ENCODE results near the gene TSNAX.
"Not testable (repeated sequence)": the region's sequence is repeated elsewhere in the genome, so short reads cannot be mapped to it uniquely, and the experiment has no call there.

The TSNAX gene

DNA sequence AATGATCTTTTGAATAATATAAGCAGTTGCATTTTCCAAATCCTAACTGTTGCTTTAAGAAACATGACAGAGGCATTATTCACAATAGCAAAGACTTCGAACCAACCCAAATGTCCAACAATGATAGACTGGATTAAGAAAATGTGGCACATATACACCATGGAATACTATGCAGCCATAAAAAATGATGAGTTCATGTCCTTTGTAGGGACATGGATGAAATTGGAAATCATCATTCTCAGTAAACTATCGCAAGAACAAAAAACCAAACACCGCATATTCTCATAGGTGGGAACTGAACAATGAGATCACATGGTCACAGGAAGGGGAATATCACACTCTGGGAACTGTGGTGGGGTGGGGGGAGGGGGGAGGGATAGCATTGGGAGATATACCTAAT, 41.8 kb downstream of the TSNAX start:
- H4K8ac ChIP-seq (ENCODE audit: low read length); H3K4me1 ChIP-seq (ENCODE audit: control insufficient read depth, insufficient read depth, low read depth, low read length); H2BK15ac ChIP-seq (ENCODE audit: low read depth, poor library complexity, severe bottlenecking); H2AK5ac ChIP-seq (ENCODE audit: low read length, severe bottlenecking); H3K23ac ChIP-seq (ENCODE audit: low read length in 2 of 2); H2BK12ac ChIP-seq (ENCODE audit: low read length in 2 of 2); DNase-seq; H3K18ac ChIP-seq (ENCODE audit: low read depth in 1 of 2, low read length in 2 of 2); H2BK5ac ChIP-seq (ENCODE audit: low read depth, low read length, poor library complexity, severe bottlenecking); H3K14ac ChIP-seq (ENCODE audit: low read length in 2 of 2); H3K79me1 ChIP-seq (replicated peaks; ENCODE audit: low read length, poor library complexity, severe bottlenecking); H3K9ac ChIP-seq (ENCODE audit: low read length); H3K4me3 ChIP-seq (ENCODE audit: insufficient read depth in 1 of 2, low read depth in 1 of 2, low read length in 2 of 2); H2AFZ ChIP-seq (ENCODE audit: low read depth, low read length); H3K9me3 ChIP-seq (ENCODE audit: control insufficient read depth, low read length); H3K4me2 ChIP-seq (ENCODE audit: low read length, poor library complexity, severe bottlenecking); H2BK120ac ChIP-seq (ENCODE audit: low read depth, low read length); H3K4ac ChIP-seq (ENCODE audit: low read depth in 1 of 2, low read length in 2 of 2); H3K27me3 ChIP-seq (ENCODE audit: control insufficient read depth in 1 of 2, insufficient read depth in 1 of 2, low read length in 2 of 2); H3K27ac ChIP-seq (ENCODE audit: low read length, poor library complexity, severe bottlenecking); H4K91ac ChIP-seq (ENCODE audit: low read length): not testable (repeated sequence)
- H3K36me3 ChIP-seq (ENCODE audit: control insufficient read depth in 1 of 2, insufficient read depth in 2 of 2, low read depth in 1 of 2, low read length in 2 of 2): peaks cover 3 to 18% of the 10 kb centered on the region in 2 experiments
- 100% methylated on average over 1 of the region's 3 CpGs for WGBS

DNA sequence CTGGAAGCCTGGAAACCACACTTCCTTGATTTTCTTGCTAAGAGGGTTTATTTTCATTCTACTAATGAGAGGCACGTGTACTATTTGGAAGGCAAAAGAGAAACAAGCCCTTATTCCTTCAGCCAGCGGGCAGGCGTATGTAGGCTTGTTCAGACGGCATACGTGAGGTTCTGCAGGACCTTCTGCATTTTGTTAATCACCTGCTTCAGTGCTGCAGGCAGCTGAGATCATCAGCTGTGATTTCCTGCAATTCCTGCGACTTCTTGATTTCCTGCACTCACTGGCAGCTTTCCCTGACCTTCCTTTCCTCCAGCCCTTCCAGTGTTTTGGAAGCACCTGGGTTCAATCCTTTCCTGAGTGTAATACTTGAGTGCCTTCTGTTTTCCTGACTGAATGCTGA, 43.4 kb downstream of the TSNAX start:
- no peak overlapping the region for H2AK5ac ChIP-seq (ENCODE audit: low read length, severe bottlenecking)
- H2BK5ac ChIP-seq (ENCODE audit: low read depth, low read length, poor library complexity, severe bottlenecking): no peak overlapping the region
- H2AFZ ChIP-seq (ENCODE audit: low read depth, low read length): no peak overlapping the region
- H2BK12ac ChIP-seq (ENCODE audit: low read length in 2 of 2): no peak overlapping the region
- no peaks in the 10 kb centered on the region for H3K79me1 ChIP-seq (replicated peaks; ENCODE audit: low read length, poor library complexity, severe bottlenecking)
- no peak for DNase-seq
- no peak overlapping the region for H3K4me2 ChIP-seq (ENCODE audit: low read length, poor library complexity, severe bottlenecking)
- no peak overlapping the region for H3K23ac ChIP-seq (ENCODE audit: low read length in 2 of 2)
- no peak overlapping the region for H2BK120ac ChIP-seq (ENCODE audit: low read depth, low read length)
- H3K4me1 ChIP-seq (ENCODE audit: control insufficient read depth, insufficient read depth, low read depth, low read length): no peaks in the 10 kb centered on the region
- H3K9me3 ChIP-seq (ENCODE audit: control insufficient read depth, low read length): no peaks in the 10 kb centered on the region
- no peak overlapping the region for H3K4ac ChIP-seq (ENCODE audit: low read depth in 1 of 2, low read length in 2 of 2)
- no peaks in the 10 kb centered on the region for H3K27me3 ChIP-seq (ENCODE audit: control insufficient read depth in 1 of 2, insufficient read depth in 1 of 2, low read length in 2 of 2)
- H3K9ac ChIP-seq (ENCODE audit: low read length): no peak overlapping the region
- peaks cover 1 to 9% of the 10 kb centered on the region in 2 experiments for H3K36me3 ChIP-seq (ENCODE audit: control insufficient read depth in 1 of 2, insufficient read depth in 2 of 2, low read depth in 1 of 2, low read length in 2 of 2)
- WGBS: 96% methylated on average over 6 of the region's 6 CpGs
- H4K8ac ChIP-seq (ENCODE audit: low read length): peak overlapping the region; percentile 14
- no peak overlapping the region for H4K91ac ChIP-seq (ENCODE audit: low read length)
- no peak overlapping the region for H2BK15ac ChIP-seq (ENCODE audit: low read depth, poor library complexity, severe bottlenecking)
- H3K4me3 ChIP-seq (ENCODE audit: insufficient read depth in 1 of 2, low read depth in 1 of 2, low read length in 2 of 2): no peak overlapping the region
- no peak overlapping the region for H3K14ac ChIP-seq (ENCODE audit: low read length in 2 of 2)
- no peak overlapping the region for H3K27ac ChIP-seq (ENCODE audit: low read length, poor library complexity, severe bottlenecking)
- H3K18ac ChIP-seq (ENCODE audit: low read depth in 1 of 2, low read length in 2 of 2): no peak overlapping the region

DNA sequence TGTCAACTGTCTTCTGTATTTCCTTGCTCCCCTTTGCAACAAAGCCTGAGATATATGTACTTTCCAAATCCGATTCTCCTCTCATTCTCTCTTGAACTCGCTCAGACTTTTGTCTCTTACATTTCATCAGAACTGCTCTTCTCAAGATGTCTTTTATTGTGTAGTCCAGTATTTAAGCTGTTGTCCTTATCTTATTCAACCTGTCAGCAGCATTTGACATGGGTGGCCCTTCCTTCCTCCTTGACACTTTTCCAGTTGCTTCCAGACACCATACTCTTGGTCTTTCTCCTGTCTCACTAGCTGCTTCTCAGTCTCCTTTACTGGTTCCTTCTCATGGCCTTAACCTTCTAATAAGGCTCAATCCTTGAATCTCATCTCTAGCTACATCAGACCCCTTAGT, 47.0 kb downstream of the TSNAX start:
- no peak overlapping the region for H2BK12ac ChIP-seq (ENCODE audit: low read length in 2 of 2)
- H4K8ac ChIP-seq (ENCODE audit: low read length): no peak overlapping the region
- H3K27ac ChIP-seq (ENCODE audit: low read length, poor library complexity, severe bottlenecking): no peak overlapping the region
- no peak overlapping the region for H2BK15ac ChIP-seq (ENCODE audit: low read depth, poor library complexity, severe bottlenecking)
- H2BK5ac ChIP-seq (ENCODE audit: low read depth, low read length, poor library complexity, severe bottlenecking): no peak overlapping the region
- no peak for DNase-seq
- no peak overlapping the region for H3K23ac ChIP-seq (ENCODE audit: low read length in 2 of 2)
- H3K36me3 ChIP-seq (ENCODE audit: control insufficient read depth in 1 of 2, insufficient read depth in 2 of 2, low read depth in 1 of 2, low read length in 2 of 2): no peaks in the 10 kb centered on the region
- H3K4me3 ChIP-seq (ENCODE audit: insufficient read depth in 1 of 2, low read depth in 1 of 2, low read length in 2 of 2): no peak overlapping the region
- no peak overlapping the region for H2BK120ac ChIP-seq (ENCODE audit: low read depth, low read length)
- H3K4me2 ChIP-seq (ENCODE audit: low read length, poor library complexity, severe bottlenecking): no peak overlapping the region
- no peaks in the 10 kb centered on the region for H3K9me3 ChIP-seq (ENCODE audit: control insufficient read depth, low read length)
- WGBS: 92% methylated on average over 2 of the region's 2 CpGs
- H3K9ac ChIP-seq (ENCODE audit: low read length): no peak overlapping the region
- H4K91ac ChIP-seq (ENCODE audit: low read length): no peak overlapping the region
- no peak overlapping the region for H3K4ac ChIP-seq (ENCODE audit: low read depth in 1 of 2, low read length in 2 of 2)
- no peak overlapping the region for H2AK5ac ChIP-seq (ENCODE audit: low read length, severe bottlenecking)
- no peak overlapping the region for H3K14ac ChIP-seq (ENCODE audit: low read length in 2 of 2)
- no peak overlapping the region for H3K18ac ChIP-seq (ENCODE audit: low read depth in 1 of 2, low read length in 2 of 2)
- no peaks in the 10 kb centered on the region for H3K79me1 ChIP-seq (replicated peaks; ENCODE audit: low read length, poor library complexity, severe bottlenecking)
- H3K4me1 ChIP-seq (ENCODE audit: control insufficient read depth, insufficient read depth, low read depth, low read length): no peaks in the 10 kb centered on the region
- H2AFZ ChIP-seq (ENCODE audit: low read depth, low read length): no peak overlapping the region
- no peaks in the 10 kb centered on the region for H3K27me3 ChIP-seq (ENCODE audit: control insufficient read depth in 1 of 2, insufficient read depth in 1 of 2, low read length in 2 of 2)

GRCh38 chr1:231576804-231577718, 48.6 kb downstream of the TSNAX start:
- no peak overlapping the region for H3K4me3 ChIP-seq (ENCODE audit: insufficient read depth in 1 of 2, low read depth in 1 of 2, low read length in 2 of 2)
- H2BK5ac ChIP-seq (ENCODE audit: low read depth, low read length, poor library complexity, severe bottlenecking): no peak overlapping the region
- H2BK120ac ChIP-seq (ENCODE audit: low read depth, low read length): no peak overlapping the region
- no peak overlapping the region for H3K27ac ChIP-seq (ENCODE audit: low read length, poor library complexity, severe bottlenecking)
- no peak overlapping the region for H3K23ac ChIP-seq (ENCODE audit: low read length in 2 of 2)
- no peak overlapping the region for H3K4ac ChIP-seq (ENCODE audit: low read depth in 1 of 2, low read length in 2 of 2)
- H3K4me1 ChIP-seq (ENCODE audit: control insufficient read depth, insufficient read depth, low read depth, low read length): no peaks in the 10 kb centered on the region
- H3K9ac ChIP-seq (ENCODE audit: low read length): no peak overlapping the region
- H3K14ac ChIP-seq (ENCODE audit: low read length in 2 of 2): no peak overlapping the region
- H2BK12ac ChIP-seq (ENCODE audit: low read length in 2 of 2): no peak overlapping the region
- no peaks in the 10 kb centered on the region for H3K9me3 ChIP-seq (ENCODE audit: control insufficient read depth, low read length)
- H3K18ac ChIP-seq (ENCODE audit: low read depth in 1 of 2, low read length in 2 of 2): no peak overlapping the region
- H3K79me1 ChIP-seq (replicated peaks; ENCODE audit: low read length, poor library complexity, severe bottlenecking): no peaks in the 10 kb centered on the region
- H3K27me3 ChIP-seq (ENCODE audit: control insufficient read depth in 1 of 2, insufficient read depth in 1 of 2, low read length in 2 of 2): no peaks in the 10 kb centered on the region
- H2AFZ ChIP-seq (ENCODE audit: low read depth, low read length): no peak overlapping the region
- 86% methylated on average over 10 of the region's 11 CpGs for WGBS
- no peak overlapping the region for H2BK15ac ChIP-seq (ENCODE audit: low read depth, poor library complexity, severe bottlenecking)
- H3K4me2 ChIP-seq (ENCODE audit: low read length, poor library complexity, severe bottlenecking): no peak overlapping the region
- H4K8ac ChIP-seq (ENCODE audit: low read length): no peak overlapping the region
- no peaks in the 10 kb centered on the region for H3K36me3 ChIP-seq (ENCODE audit: control insufficient read depth in 1 of 2, insufficient read depth in 2 of 2, low read depth in 1 of 2, low read length in 2 of 2)
- no peak overlapping the region for H2AK5ac ChIP-seq (ENCODE audit: low read length, severe bottlenecking)
- H4K91ac ChIP-seq (ENCODE audit: low read length): no peak overlapping the region
- no peak for DNase-seq

Measured in mesenchymal stem cell (in vitro differentiated cells and primary cell).